Lung (tissue), 16 donors: Measurements from ENCODE around the gene TRIM43. TPM values are rescaled to one million over a fixed set of nuclear protein-coding genes. Genes with fewer than 3 reads are reported as not detected.
"Not testable (repeated sequence)": the region's sequence is repeated elsewhere in the genome, so short reads cannot be mapped to it uniquely, and the experiment has no call there.

ENCODE experiments used
- ATAC-seq: fragments of 200-7000 bp; cut with Tn5 transposase; one replicate; pipeline ENCODE4 v1.9.1; 2020; ENCODE audit warnings: moderate number of reproducible peaks; ENCODE audit not compliant: insufficient read depth, low FRiP score
- DNase-seq, 3 donors: peaks; one replicate each; pipeline ENCODE4 v3.0.0-alpha.2; 2013 to 2017
- H3K27ac ChIP-seq, 2 donors: one replicate each; pipeline ENCODE4 v1.5.1; 2013; ENCODE audit warnings: mild to moderate bottlenecking in 2 of 2, moderate library complexity in 2 of 2, control low read depth in 1 of 2, inconsistent platforms in 1 of 2, low read depth in 1 of 2, low read length in 1 of 2
- H3K27me3 ChIP-seq, 3 donors: one replicate each; pipeline ENCODE4 v1.5.1; 2013; ENCODE audit warnings: low read length in 2 of 3; ENCODE audit not compliant: control insufficient read depth in 3 of 3, insufficient read depth in 3 of 3
- H3K36me3 ChIP-seq, 4 donors: one replicate each; pipeline ENCODE4 v1.5.1; 2013; ENCODE audit warnings: low read length in 4 of 4, mild to moderate bottlenecking in 1 of 4, moderate library complexity in 1 of 4; ENCODE audit not compliant: control insufficient read depth in 4 of 4, insufficient read depth in 4 of 4
- H3K4me1 ChIP-seq, 5 donors: one replicate each; pipeline ENCODE4 v1.5.1; 2013; ENCODE audit warnings: low read length in 5 of 5, mild to moderate bottlenecking in 2 of 5, moderate library complexity in 1 of 5; ENCODE audit not compliant: control insufficient read depth in 5 of 5, insufficient read depth in 5 of 5
- H3K4me3 ChIP-seq: one replicate; pipeline ENCODE4 v1.5.1; 2013; ENCODE audit warnings: mild to moderate bottlenecking, control low read depth, moderate library complexity
- H3K9ac ChIP-seq, 2 donors: one replicate each; pipeline ENCODE4 v1.5.1; 2013; ENCODE audit warnings: low read length in 2 of 2, control low read depth in 1 of 2; ENCODE audit not compliant: insufficient read depth in 1 of 2
- H3K9me3 ChIP-seq, 4 donors: one replicate each; pipeline ENCODE4 v1.5.1; 2013; ENCODE audit warnings: low read length in 3 of 4, mild to moderate bottlenecking in 1 of 4, moderate library complexity in 1 of 4; ENCODE audit not compliant: control insufficient read depth in 4 of 4, insufficient read depth in 3 of 4
- CTCF ChIP-seq: IDR thresholded peaks from 2 replicates; pipeline ENCODE4 v1.5.1; 2012; ENCODE audit warnings: mild to moderate bottlenecking; ENCODE audit errors: control extremely low read depth, extremely low read depth
- WGBS, 2 donors: extraction: QIAGEN DNeasy Blood & Tissue Kit; methylation state at CpG; one replicate each; pipeline ENCODE4 v1.1.7; 2013; 5-methylcytosine and 5-hydroxymethylcytosine counted together
- long read RNA-seq, 5 donors: transcript quantifications; one replicate each; lab custom pipeline, GENCODE V29; 2026
- polyA plus RNA-seq, 2 donors: library from polyadenylated mRNA; stranded (reverse); fragments of 200-250 nt; gene quantifications; one replicate each; pipeline ENCODE4 v1.2.1, GENCODE V29; 2013
- total RNA-seq, 2 donors: library from RNA; depleted of rRNA in 1 of 2; stranded (reverse); fragments of >200 nt in 1 of 2; gene quantifications; one replicate each; pipeline ENCODE4 v1.2.1, GENCODE V29; 2014 to 2021
- donor health status: control.
- donor health status: control.
- donor health status: Bipolar disorder and iron deficiency.
- donor health status: healthy.
- donor health status: DM: yes; HTN: yes; CAD: no.

Gene TRIM43
- total RNA-seq (not detected), polyA plus RNA-seq (not detected)
- long read RNA-seq, donor 1: 0 reads
- long read RNA-seq, donor 2: 0 reads
- long read RNA-seq, donor 3: 0 reads
- long read RNA-seq, donor 4: 0 reads
- long read RNA-seq, donor 5: 0 reads

GRCh38 chr2:95591701-95592100, at the start of gene TRIM43:
TRIM43 (plus strand) TSS chr2:95592001; CDS start chr2:95594024, 2,023 bp downstream.
- H3K4me1 ChIP-seq, ATAC-seq, H3K27me3 ChIP-seq, H3K9me3 ChIP-seq, H3K4me3 ChIP-seq, DNase-seq, H3K9ac ChIP-seq, H3K36me3 ChIP-seq, H3K27ac ChIP-seq: not testable (repeated sequence)
- 100% methylated on average over 1 of the region's 4 CpGs for WGBS, 2 donors

GRCh38 chr2:95551055-95551568, 40.7 kb upstream of the TRIM43 start:
- DNase-seq: no peak
- H3K9ac ChIP-seq: no peak overlapping the region
- no peak overlapping the region for H3K27ac ChIP-seq
- WGBS, 2 donors: 46 to 55% methylated on average over 17 of the region's 17 CpGs
- H3K27me3 ChIP-seq: no peaks in the 10 kb centered on the region
- no peak overlapping the region for H3K4me3 ChIP-seq
- no peaks in the 10 kb centered on the region for H3K4me1 ChIP-seq
- H3K9me3 ChIP-seq: no peaks in the 10 kb centered on the region
- no peak for ATAC-seq
- no peaks in the 10 kb centered on the region for H3K36me3 ChIP-seq
- TF ChIP-seq CTCF: no peak

- H3K4me1 ChIP-seq: no peaks in the 10 kb centered on the region
- DNase-seq: peak in 1 of 3 donors; percentile 12
- 39% methylated on average over 2 of the region's 2 CpGs for WGBS, 2 donors
Measured at GRCh38 chr2:95552911-95553310, 38.9 kb upstream of the TRIM43 start.

GRCh38 chr2:95569170-95569569, 22.6 kb upstream of the TRIM43 start:
- ATAC-seq (no peak), DNase-seq (no peak)
- Histone ChIP-seq H3K4me3 (no peak overlapping the region), H3K4me1 (no peaks in the 10 kb centered on the region), H3K9ac (no peak overlapping the region), H3K27me3 (peaks cover 0 to 4% (median 0%) of the 10 kb centered on the region in 3 donors), H3K9me3 (no peaks in the 10 kb centered on the region), H3K27ac (no peak overlapping the region), H3K36me3 (no peaks in the 10 kb centered on the region)
- WGBS, 2 donors: 58 to 76% methylated on average over 2 of the region's 2 CpGs
- no peak for TF ChIP-seq CTCF

More at GRCh38 chr2:95552911-95553310, 38.9 kb upstream of the TRIM43 start:
- Histone ChIP-seq H3K9me3 (no peaks in the 10 kb centered on the region), H3K27me3 (no peaks in the 10 kb centered on the region), H3K9ac (no peak overlapping the region), H3K36me3 (no peaks in the 10 kb centered on the region), H3K4me3 (no peak overlapping the region), H3K27ac (no peak overlapping the region)
- no peak for TF ChIP-seq CTCF
- ATAC-seq: no peak
